C1 segment of cervical spinal cord (tissue), 14 donors: ENCODE measurements around the gene SYNE1.
"Not testable (repeated sequence)": the region's sequence is repeated elsewhere in the genome, so short reads cannot be mapped to it uniquely, and the experiment has no call there.

ENCODE experiments used
- DNase-seq, 14 donors: peaks; one replicate each; lab custom pipeline; 2025; lab: John Stamatoyannopoulos, UW

SYNE1 gene

GRCh38 chr6:152492281-152492680 is 144.9 kb downstream of the SYNE1 start:
- DNase-seq = not testable (repeated sequence)

- not testable (repeated sequence) for DNase-seq
These were observed 145.7 kb downstream of the SYNE1 start for GRCh38 chr6:152491501-152491900.

- not testable (repeated sequence) for DNase-seq
These were observed 146.2 kb downstream of the SYNE1 start for GRCh38 chr6:152490971-152491378.

- DNase-seq = no peak
These were observed 152.4 kb downstream of the SYNE1 start for GRCh38 chr6:152484806-152485205.

GRCh38 chr6:152482289-152482688 is 154.9 kb downstream of the SYNE1 start:
- no peak for DNase-seq

GRCh38 chr6:152478377-152479010 is 158.7 kb downstream of the SYNE1 start:
- DNase-seq = peak in 1 of 14 donors; percentile 18

GRCh38 chr6:152474354-152474753 is 162.8 kb downstream of the SYNE1 start:
- no peak for DNase-seq

GRCh38 chr6:152472325-152472724 is 164.8 kb downstream of the SYNE1 start:
- DNase-seq = peak in 1 of 14 donors; percentile 62

- peak in 1 of 14 donors; percentile 67 for DNase-seq
These were observed 165.5 kb downstream of the SYNE1 start for GRCh38 chr6:152471456-152472265.

GRCh38 chr6:152463164-152463563 is 174.0 kb downstream of the SYNE1 start:
- no peak for DNase-seq

- DNase-seq = no peak
These were observed 174.4 kb downstream of the SYNE1 start for GRCh38 chr6:152462716-152463115.

GRCh38 chr6:152461556-152461955 is 175.6 kb downstream of the SYNE1 start:
- DNase-seq = no peak

- no peak for DNase-seq
These were observed 178.2 kb downstream of the SYNE1 start for GRCh38 chr6:152458648-152459644.

- no peak for DNase-seq
These were observed 179.1 kb downstream of the SYNE1 start for GRCh38 chr6:152457949-152458624.

- no peak for DNase-seq
These were observed 183.2 kb downstream of the SYNE1 start for GRCh38 chr6:152454003-152454402.

GRCh38 chr6:152453421-152453820 is 183.7 kb downstream of the SYNE1 start:
- no peak for DNase-seq

- no peak for DNase-seq
These were observed 184.5 kb downstream of the SYNE1 start for GRCh38 chr6:152452639-152453038.

GRCh38 chr6:152450519-152450918 is 186.6 kb downstream of the SYNE1 start:
- no peak for DNase-seq

GRCh38 chr6:152441902-152442301 is 195.3 kb downstream of the SYNE1 start:
- DNase-seq = no peak

GRCh38 chr6:152435816-152436215 is 201.3 kb downstream of the SYNE1 start:
- no peak for DNase-seq

GRCh38 chr6:152432758-152433157 is 204.4 kb downstream of the SYNE1 start:
- DNase-seq = no peak
